ENCODE measurements around the gene HMGN4.
"Not testable (repeated sequence)": the region's sequence is repeated elsewhere in the genome, so short reads cannot be mapped to it uniquely, and the experiment has no call there.

Gene HMGN4

DNA sequence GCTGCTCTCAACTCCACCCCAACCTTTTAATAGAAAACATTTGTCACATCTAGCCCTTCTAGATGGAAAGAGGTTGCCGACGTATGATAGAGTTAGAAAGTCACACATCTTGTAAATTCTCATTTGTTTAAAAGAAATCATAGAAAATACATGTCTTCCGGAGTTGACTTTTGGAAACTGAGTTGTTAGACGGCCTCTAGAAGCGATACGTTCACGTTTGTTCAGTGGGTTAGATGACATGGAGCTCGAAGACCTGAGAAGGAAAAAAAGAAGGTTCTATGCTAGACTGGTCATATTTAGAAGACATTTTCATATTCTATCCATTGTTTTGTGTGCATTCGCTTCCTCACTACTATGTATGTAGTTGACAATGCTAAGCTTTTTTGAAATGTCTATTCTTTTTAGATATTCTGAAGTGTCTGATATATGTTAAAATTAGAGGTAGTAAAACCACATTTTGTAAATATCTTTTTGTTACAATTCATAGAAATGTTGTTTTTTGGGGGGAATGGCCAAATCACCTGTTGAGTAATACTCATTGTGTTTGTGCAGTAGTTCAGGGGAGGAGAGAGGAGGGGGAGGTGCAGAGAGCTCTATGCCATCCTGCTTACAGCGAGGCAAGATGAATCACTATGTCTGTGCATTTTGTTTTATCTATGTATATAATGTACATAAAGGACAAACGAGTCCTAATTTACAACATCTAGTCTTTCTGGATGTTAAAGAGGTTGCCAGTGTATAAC, 15.5 kb upstream of the HMGN4 start:
- DNase-seq (ENCODE audit: low read depth), result not testable (repeated sequence)

DNA sequence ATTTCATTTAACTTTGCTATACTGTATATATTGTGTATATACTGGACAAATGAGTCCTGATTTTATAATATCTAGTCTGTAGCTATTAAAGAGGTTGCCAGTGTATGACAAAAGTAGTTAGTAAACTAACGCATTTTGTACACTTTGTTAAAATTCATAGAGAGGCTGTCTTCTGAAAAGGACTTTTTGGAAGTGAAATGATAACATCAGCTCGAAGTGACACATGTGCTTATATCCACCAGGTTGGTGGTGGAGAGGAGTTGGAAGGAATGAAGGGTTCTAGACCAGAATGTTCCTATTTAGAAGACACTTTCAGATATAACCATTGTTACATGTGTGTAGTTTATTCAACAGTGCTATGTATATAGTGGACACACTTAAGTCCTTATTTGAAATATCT, 13.9 kb upstream of the HMGN4 start:
- not testable (repeated sequence) for DNase-seq (ENCODE audit: low read depth)

DNA sequence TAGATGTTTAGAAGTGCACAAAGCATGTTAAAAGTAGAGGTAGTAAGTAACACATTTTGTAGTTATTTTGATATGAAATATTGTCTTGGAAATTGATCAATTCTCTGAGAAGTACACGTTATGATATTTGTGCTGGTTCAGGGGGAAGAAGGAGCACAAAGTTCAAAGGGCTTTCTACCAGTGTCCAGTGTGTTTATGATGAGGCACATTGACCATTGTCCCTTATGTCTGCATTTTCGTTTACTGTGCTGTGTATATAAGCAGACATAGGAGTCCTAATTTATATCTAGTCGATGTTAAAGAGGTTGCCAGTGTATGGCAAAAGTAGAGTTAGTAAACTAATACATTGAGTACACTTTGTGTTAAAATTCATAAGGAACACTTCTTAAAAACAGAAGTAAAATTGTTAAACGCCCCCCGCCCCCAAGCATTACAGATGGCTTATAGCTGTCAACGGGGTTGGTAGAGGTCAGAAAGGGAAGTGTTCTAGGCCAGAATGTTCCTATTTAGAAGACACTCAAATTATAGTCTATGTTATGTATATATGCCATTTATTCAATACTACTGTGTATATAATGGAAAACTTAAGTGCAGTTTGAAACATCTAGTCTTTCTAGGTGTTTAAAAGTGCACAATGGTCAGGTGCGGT, 13.3 kb upstream of the HMGN4 start:
- no peak for DNase-seq (ENCODE audit: low read depth)

DNA sequence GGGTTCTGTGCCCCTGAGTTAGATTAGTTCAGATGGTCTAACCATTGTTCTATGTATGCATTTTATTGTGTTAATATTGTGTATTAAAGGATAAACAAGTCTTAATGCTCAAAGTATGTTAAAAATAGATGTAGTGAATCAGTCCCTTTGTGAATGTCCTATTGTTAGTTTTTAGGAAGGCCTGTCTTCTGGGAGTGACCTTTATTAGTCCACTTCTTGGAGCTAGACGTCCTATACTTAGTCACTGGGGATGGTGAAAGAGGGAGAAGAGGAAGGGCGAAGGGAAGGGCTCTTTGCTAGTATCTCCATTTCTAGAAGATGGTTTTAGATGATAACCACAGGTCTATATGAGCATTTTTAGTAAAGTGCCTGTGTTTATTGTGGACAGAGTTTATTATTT, 12.3 kb upstream of the HMGN4 start:
- DNase-seq (ENCODE audit: low read depth), result no peak

DNA sequence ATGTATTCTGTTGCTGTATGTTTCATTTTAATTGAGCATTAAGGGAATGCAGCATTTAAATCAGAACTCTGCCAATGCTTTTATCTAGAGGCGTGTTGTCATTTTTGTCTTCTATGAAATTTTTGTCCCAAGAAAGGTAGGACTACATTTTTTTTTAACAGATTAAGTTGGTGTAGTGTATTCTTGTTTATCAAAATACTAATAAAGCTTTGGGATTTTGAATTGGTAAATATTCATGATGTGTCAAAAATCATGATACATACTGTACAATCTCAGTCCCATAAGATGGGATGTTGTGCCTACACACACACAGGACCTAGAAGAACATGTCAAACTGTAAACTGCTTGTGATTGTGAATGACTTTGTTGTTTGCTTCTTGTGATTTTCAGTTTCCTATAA, 11.2 kb upstream of the HMGN4 start:
- DNase-seq (ENCODE audit: low read depth), result no peak

DNA sequence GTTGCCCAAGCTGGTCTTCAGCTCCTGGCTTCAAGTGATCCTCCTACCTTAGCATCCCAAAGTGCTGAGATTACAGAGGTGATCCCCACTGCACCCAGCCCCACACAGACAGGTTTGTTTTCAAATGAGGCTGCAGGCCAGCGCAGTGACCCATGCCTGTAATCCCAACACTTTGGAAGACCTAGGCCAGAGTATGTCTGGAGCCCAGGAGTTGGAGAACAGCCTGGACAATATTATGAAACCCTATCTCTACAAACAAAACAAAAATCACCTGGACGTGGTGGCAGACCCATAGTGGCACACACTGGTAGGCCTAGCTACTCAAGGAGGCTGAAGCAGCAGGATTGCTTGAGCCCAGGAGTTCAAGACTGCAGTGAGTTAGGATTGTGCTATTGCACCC, 8.0 kb upstream of the HMGN4 start:
- no peak for DNase-seq (ENCODE audit: low read depth)

DNA sequence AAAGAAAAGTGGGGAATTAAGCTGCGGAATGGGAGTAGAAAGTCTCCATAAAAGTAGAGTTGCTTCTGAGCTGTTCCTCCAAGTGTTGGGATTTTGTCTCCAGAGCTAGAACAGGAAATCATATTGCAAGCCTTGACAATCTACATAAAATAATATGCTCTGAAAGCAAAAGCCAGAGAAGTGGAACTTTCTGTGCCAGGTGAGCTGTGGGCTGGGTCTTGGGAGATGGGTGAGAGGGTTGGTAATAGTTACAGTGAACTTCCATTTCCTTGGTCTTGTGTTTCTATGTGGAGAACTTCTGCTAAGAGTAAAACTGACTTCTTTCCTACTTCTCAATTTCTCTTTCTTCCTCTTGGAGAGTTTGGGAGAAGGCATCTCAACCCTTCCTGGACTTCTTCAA, 6.3 kb upstream of the HMGN4 start:
- DNase-seq (ENCODE audit: low read depth), result no peak

DNA sequence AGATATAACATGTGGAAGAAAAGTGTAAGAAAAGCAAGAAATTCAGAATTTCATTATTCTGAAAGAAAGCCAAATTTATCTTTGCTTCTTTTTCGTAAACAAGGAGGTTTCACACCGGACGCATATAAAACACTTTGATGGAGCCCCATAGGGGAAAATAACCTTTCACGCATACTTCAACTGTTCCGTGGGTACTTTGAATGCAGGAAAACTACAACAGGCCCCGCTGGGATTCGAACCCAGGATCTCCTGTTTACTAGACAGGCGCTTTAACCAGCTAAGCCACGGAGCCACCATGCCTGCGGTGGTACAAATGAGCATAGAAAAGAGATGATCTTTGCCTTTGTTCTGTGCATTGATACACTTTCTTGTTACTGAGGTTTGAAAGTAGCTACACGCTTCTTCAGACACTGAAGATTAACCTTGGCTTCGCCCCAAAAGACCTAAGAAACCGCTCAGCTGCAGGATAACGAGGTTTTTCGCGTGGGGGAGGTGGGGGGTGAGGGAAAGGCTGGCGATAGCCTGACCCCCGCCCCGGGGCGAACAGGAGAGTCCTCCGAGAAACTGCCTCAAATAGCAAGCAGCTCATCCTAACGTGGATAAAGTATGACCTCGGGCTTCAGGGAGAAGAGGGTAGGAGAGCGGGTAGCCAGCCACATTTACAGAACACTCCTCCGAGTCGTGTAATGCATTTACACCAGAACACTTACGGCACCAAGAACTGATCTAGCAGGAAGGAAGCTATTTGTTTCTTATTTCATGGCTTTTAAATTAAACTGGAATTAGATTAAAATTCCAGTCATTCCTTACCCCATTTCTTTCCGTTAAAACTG, 5.3 kb upstream of the HMGN4 start:
- peak; percentile 85 for DNase-seq (ENCODE audit: low read depth)

DNA sequence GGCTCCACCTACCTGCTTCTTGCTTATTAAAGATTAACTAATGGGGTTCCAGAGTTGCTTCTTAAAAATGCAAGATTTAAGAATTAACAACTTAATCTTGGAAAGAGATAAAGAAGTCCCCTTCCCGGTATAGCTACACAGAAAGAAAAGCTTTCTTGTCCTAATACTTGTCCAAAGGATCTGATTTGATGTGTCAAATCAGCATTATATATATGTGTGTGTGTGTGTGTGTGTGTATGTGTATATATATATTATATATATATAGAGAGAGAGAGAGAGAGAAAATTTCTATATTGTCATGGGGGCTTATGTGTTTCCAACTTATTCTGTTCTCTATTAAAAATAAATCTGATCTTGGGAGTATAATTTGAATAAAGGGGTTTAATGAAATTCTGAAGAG, 4.6 kb upstream of the HMGN4 start:
- no peak for DNase-seq (ENCODE audit: low read depth)

DNA sequence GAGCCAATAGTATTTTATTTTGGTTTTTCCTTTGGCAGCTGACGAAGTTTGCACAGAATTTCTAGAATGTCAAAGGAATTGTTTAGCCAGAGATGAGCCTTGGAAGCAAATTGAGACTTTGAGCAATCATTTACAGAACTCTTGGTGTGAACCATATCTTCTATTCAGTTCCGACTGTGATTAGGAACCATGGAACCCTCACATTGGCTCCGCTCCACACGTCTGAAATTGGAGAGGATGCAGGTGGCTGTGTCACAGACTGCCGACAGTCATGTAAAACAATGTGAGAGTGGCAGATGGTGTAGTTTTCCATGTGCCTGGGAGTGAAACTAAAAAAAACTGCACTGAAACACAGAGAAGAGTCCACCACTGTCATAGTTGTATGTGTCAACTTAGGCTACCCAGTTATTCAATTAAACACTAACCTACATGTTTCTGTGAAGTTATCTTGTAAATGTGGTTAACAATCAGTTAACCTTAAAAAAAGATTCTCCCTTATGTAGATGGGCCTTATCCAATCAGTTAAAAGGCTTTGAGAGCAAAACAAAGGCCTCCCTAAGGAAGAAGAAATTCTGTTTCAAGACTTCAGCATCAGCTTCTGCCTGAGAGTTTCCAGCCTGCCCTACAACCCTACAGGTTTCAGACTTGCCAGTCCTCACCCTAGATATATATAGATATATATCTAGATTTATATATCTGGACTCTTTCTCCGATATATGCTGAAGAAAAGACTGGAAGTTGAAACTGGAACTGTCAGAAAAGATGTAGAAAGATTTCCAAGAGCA, 3.3 kb upstream of the HMGN4 start:
- no peak for DNase-seq (ENCODE audit: low read depth)

DNA sequence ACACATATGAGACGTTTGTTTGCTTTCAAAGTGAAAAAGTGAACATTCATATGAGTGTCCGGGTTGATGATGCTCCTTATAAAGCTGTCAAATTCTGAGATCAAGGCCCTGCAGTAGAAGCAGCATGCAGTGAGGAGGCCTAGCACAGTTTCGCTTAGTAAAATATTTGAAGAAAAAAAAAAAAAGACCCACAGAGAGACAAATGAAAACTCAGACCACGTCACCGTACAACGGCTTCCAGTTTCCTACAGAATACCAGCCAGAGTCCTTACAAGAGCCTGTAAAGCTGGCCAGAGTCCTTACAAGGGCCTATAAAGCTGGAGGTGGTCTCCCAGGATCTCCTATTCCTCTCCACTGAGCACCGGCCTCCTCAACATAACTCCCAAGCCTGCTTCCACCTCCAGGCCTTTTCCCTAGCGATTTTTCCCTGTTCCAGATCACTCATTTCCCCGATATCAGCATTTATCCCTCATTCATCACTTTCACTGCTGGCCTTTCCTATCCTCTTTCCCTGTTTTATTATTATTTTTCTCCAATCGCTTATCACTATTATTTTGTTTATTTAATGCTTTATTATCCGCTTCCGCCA, 1.5 kb upstream of the HMGN4 start:
- no peak for DNase-seq (ENCODE audit: low read depth)

DNA sequence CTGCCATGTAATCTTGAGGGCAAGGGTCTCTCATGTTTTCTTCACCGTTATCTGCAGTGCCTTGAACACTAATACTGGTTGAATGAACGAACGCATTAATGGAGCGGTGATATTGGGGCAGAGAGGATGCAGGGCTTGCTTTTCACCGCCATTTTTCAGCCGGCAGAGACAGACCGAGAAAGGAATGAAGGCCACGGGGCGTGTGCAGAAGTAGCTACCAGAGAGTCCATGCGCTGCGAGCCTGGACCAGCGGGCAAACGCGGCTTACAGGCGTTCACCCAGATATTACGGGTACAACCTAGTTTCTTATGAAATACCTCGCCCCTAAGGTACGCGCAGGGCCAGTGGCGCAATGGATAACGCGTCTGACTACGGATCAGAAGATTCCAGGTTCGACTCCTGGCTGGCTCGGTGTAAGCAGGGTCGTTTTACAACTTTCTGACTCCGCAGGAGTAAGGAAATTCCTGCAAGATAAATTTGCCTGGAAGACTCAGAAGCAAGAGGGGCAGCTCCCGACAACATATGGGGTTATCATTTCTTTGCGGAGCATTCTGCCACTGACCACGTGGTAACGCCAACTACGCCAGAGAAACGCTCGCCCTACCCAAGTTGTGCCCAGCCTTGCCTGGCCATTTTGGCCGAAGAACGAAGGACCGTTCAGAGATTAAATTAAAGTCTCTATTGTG, 863 bp upstream of the HMGN4 start:
- DNase-seq (ENCODE audit: low read depth), result peak; percentile 83

DNA sequence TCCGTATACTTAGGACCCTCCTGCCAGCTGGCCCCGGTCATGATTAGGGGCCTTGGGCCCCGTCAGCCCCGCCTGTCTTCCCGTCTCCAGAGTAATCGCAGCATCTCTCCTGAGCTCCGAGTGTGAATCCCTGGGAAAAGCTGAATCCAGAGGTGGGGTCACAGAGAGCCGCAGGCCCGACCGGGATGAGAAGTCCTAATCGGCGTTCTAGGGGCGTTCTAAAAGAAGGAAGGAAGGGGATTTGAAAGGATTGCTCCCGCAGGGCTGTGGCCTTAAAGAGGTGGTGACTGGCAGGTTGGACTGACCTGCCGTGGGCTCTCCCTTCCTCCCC, 371 bp downstream of the HMGN4 start:
- DNase-seq (ENCODE audit: low read depth), result no peak

DNA sequence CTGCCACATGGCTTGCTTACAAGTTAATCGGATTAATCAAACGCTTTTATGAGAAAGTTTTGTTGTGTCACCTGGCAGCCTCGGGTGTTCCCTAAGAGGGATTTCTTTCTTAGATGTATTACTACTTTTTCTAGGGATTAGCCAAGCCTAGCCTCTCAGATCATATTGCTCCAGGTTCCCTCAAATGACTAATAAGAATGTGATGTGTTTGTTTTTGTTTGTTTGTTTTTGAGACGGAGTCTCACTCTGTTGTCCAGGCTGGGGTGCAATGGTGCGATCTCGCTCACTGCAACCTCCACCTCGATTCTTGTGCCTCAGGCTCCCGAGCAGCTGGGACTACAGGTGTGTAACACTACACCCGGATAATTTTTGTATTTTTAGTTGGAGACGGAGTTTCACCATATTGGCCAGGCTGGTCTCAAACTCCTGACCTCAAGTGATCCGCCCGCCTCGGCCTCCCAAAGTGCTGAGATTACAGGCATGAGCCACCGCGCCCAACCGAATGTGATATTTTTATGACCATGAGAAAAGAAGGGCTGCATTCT, 977 bp downstream of the HMGN4 start:
- no peak for DNase-seq (ENCODE audit: low read depth)

DNA sequence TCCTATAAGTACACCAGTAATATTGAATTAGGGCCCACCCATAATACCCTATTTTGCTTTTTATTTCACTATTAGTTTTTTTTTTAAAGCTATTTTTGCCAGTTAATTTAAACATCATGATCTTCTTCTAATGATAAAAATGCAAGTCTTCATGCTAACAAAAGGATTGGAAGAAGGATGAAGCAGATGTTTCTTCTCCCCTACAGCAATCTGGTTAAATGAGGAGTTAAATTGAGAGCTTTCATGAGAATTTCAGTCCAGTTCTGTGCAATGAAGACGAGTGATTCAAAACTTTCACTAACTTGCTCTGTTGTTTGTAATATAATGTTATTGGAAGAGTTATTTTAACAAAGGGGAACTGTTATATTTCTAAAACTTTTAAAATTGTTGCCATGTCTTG, 3.4 kb downstream of the HMGN4 start:
- DNase-seq (ENCODE audit: low read depth), result no peak

DNA sequence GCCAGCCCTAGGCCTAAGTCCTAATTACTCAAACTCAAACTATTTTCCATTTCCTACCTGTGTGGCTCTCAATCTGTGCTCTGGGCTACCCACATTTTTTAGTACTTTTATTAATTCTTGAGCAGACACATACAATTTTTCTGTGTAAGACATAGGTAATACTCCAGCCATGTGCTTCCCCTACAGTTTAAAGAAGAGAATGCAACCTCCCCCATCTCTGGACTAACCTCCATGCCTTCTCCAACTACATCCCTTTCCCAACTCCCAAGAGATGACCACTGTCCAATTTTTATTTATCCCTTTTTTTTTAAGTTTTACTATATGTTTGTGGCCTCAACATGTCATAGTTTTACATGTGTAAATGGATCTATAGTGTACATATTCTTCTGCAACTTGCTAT, 5.8 kb downstream of the HMGN4 start:
- DNase-seq (ENCODE audit: low read depth), result no peak

DNA sequence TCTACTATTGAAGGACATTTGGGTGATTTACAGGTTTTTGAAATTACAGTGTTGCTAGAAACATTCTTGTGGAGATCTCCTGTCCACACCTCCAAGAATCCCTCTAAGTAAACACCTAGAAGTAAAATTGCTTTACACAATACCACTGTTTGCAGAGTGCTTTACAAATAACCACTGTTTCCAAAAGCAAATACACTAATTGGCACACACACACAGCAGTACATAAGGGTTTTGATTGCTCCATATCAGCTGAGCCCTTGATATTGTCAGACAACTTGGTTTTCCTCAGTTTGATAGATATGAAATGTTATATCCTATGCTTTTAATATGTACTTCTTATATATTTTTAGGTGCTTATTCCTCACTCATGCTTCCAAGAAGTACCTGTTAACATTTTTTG, 6.3 kb downstream of the HMGN4 start:
- DNase-seq (ENCODE audit: low read depth), result no peak

DNA sequence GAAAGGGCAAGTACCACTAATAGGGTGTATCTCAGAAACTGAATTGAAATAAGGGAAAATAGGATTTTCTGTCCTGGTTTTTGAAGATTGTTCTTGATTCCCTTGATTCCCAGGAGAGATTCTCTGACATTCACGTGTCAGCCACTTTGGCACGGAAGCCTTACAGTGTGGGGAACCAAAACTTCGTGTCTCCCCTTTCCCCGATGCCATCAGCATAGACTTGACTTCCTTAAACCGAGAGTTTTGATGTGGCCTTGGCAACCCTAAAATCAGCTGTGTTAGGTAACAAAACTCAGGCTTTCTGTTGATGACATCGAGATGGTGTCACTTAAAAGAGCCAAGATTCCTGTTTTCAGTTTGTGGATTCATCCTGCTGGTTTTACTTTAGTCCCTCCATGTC, 7.5 kb downstream of the HMGN4 start:
- no peak for DNase-seq (ENCODE audit: low read depth)

DNA sequence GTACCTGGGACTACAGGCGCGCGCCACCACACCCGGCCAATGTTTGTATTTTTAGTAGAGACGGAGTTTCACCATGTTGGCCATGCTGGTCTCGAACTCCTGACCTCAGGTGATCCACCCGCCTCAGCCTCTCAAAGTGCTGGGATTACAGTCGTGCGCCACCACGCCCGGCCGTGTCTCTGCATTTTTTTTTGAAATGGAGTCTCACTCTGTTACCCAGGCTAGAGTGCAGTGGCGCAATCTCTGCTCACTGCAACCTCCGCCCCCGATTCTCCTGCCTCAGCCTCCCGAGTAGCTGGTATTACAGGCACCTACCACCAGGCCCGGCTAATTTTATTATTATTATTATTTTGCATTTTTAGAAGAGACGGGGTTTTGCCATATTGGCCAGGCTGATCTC, 9.2 kb downstream of the HMGN4 start:
- DNase-seq (ENCODE audit: low read depth), result not testable (repeated sequence)

DNA sequence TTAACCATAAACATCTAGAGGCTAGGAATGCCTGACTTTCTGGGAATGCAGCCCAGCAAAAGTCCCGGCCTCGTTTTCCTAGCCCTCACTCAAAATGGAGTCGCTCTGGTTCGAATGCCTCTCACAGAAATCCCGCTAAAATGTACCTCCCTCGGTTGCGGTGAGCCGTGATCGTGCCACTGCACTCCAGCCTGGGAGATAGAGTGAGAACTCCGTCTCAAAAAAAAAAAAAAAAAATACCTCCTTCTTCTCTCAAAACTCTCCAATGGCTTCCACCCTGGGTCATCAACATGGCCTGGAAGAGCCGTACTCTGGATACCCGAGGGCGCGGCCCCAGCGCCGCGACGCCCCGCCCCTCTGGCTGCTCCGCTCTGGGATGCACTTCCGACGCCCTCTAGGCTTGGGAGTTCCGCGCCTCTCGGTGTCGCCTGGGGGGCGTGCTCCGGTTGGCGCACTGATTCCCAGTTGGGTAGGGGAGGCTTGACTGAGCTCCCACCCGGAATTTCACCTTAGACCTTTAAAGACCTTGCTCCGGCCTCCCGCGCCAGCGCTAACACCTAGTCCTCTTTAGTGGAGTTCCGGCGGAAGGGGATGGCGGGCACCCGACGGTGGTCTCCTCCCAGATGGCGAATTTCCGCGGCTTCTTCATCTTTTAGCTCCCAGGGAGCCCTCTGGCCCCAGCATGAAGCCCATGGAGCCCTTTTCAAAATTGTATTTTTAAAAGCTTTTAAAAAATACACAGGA, 12.3 kb downstream of the HMGN4 start:
- DNase-seq (ENCODE audit: low read depth), result peak; percentile 27
